HG03378 (cell line): ENCODE results near the gene STK32B.
"Not testable (repeated sequence)": the region's sequence is repeated elsewhere in the genome, so short reads cannot be mapped to it uniquely, and the experiment has no call there.

Experiments
- ATAC-seq: cut with Tn5 transposase; IDR thresholded peaks from one replicate; pipeline ENCODE4 v1.9.1; 2021; ENCODE audit warnings: mild to moderate bottlenecking, moderate library complexity; ENCODE audit not compliant: unreplicated experiment

STK32B gene

GRCh38 chr4:5200513-5200912 lies 149.2 kb downstream of the STK32B start:
- ATAC-seq: no peak

- ATAC-seq: no peak
These were observed 152.2 kb downstream of the STK32B start for GRCh38 chr4:5203309-5203992.

- no peak for ATAC-seq
These were observed 152.7 kb downstream of the STK32B start for GRCh38 chr4:5203993-5204310.

- no peak for ATAC-seq
These were observed 153.5 kb downstream of the STK32B start for GRCh38 chr4:5204781-5205180.

GRCh38 chr4:5206016-5206790 lies 154.9 kb downstream of the STK32B start:
- ATAC-seq: no peak

- ATAC-seq: no peak
These were observed 158.6 kb downstream of the STK32B start for GRCh38 chr4:5209862-5210261.

DNA sequence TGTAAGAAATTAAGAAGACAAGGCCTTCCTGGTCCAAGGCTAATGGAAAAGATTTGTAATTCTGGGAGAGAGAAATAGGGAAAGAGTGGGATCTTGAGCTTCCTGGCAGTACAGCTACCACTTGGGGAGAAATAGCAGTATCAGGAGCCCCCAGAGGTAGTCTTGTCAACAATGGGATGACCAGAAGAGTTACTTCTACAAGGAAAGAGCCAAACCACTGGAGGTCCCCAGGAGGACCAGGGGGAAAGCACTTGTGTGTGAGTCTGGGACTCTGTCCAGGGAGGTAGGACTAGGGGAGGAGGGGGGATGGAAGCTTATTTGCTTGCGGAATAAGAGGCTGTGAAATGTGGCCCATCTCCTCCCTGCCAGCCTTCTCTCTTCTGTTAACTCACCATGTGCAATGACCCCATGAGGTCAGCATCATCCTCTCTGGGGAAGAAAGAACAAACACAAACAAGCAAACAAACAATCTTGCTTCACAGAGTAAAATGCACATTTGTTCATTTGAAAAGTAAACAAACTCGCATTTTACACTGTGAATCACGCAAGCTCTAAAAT lies 160.1 kb downstream of the STK32B start:
- ATAC-seq: no peak

GRCh38 chr4:5212255-5213013 lies 161.2 kb downstream of the STK32B start:
- no peak for ATAC-seq

DNA sequence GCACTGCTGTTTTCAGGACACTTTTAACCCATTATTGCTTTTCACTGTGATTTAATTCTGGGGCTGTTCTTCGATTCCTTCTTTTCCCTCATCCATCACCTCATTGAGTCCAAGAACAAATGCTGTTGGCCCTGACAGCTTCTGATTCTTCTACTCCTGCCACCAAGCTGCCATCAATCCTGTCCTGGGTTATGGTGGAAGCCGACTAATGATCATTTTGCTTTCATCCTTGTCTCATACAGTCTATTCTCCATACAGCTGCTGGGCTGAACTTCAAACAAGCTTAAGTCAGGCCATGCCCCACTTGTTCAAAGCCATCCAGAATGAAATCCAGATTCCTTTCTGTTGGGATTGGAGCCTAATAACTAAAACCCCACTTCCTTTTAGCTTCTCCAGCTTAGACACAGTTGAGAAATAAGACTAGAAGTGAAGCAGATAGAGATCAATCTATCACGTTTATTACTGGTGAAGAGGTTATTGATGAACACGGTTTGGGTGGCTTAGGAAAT lies 161.9 kb downstream of the STK32B start:
- no peak for ATAC-seq

DNA sequence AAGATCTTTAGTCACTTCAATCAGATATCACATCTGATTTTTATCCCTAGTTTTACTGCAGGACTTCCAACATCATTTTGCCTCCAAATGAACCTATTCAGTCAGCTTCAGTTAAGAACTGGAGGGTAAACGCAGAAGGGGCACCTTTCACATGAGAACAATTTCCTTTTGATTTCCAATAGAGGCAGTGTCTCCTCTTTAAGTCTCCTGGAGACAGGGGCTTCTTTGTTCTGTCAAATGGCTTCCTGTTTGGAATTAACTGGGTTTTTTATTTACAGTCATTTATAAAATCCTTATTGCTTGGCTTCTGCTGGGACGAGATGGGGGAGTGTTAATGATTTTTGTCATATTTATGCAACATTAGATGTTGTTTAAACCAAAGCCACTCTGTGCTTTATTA lies 164.0 kb downstream of the STK32B start:
- ATAC-seq: no peak

- ATAC-seq: no peak
These were observed 166.1 kb downstream of the STK32B start for GRCh38 chr4:5217421-5217820.

DNA sequence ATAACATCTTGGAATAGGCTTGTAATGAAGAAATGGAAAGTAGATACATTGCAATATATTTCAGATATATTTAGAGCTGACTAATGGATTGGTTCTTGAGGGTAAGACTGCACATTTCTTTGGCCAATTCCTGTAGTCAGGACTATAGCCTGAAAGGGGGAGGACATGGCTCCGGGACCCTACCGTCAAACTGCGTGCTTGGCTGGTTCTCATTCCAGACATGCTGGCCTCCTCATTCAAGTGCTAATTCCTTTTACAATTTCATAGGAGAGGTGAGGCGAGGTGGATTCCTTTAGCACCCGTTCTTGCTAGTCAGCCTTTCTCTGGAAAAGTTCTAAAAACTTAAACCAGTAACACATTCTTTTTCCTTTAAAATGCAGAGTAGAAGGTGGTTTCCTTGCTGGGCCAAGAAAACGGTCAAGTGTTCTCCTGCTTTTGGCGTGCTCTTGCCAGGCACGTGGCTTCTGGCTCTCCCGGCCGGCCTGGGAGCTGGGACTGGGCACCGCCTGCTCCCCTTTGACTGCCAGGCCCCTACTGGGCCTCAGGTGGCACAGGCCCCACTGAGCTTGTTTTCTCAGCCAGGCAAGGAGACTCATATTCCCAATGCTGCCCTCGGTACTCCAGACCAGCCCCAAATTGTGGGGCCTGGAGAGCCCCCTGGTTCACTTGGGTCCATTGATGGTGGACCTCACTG lies 167.2 kb downstream of the STK32B start:
- ATAC-seq: no peak

GRCh38 chr4:5220028-5220427 lies 168.7 kb downstream of the STK32B start:
- no peak for ATAC-seq

- no peak for ATAC-seq
These were observed 170.8 kb downstream of the STK32B start for GRCh38 chr4:5222047-5222446.

DNA sequence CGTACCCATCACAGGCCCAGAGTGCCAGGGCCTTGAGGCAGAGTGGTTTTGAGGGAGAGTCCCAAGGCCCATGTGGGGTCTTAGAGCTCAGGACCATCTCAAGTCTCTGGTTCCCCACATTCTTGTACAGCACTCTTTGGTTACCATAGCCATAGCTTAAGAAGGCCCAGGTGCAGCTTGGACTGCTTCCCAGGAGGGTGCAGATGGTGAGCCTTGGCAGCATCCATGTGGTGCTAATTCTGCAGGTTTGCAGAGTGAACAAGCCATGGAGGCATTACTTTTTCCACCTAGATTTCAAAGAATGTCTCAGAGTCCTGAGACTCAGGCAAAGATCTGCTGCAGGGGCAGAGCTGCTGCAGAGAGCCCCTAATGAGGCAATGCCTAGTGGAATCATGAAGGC lies 171.7 kb downstream of the STK32B start:
- no peak for ATAC-seq

- ATAC-seq: no peak
These were observed 173.1 kb downstream of the STK32B start for GRCh38 chr4:5224340-5224739.

DNA sequence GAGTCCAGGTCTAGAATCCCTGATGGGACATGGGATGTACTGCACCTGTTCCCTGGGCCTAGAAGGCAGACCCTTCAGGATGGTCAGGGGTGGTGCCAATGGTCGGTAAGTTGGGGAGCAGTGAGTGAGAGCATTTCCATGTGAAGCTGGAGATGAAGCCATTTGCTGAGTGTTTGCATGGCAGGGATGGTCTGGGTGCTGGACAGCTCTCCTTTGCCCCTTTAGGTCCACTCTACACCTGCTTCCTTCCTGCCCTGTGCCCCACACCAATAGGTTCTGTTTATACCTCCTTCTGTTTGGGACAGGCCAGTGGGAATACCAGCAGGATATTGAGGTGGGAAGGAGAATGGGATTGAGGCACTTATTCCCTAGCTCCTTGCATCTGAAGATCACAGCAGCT lies 181.3 kb downstream of the STK32B start:
- no peak for ATAC-seq

DNA sequence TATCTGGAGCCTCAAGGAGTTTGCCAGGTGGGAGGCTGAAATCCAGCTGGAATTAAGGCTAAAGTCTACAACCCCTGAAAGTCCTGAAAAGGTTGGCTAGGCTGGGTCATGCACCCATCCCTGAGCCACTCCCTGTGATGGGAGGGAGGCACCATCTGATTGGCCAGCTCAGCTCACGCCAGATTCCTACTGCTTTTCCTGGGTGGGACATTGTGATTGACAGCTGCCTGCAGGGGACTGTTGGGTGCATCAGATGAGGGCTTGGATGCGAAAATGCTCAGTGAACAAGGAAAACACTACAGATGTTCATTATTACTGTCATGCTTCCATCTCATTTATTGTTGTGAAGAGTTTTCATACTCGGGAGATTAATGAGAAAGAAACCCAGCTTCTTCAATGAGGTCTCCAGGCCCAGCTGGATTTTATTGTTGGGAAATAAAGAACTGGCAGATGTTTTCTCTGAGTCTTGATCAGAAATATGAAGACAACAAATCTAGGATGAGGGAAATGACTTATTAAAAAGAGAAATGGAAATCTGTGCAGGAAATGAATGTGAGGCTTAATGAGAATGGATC lies 185.9 kb downstream of the STK32B start:
- ATAC-seq: no peak

- no peak for ATAC-seq
These were observed 186.9 kb downstream of the STK32B start for GRCh38 chr4:5238173-5238572.

GRCh38 chr4:5247061-5247460 lies 195.8 kb downstream of the STK32B start:
- not testable (repeated sequence) for ATAC-seq
